Activated effector memory CD4-positive, alpha-beta T cell treated with anti-CD3 and anti-CD28 coated beads, Interleukin-2, amount 50 U/mL, for 16 hours (primary cell): Measurements from ENCODE around the gene OR52I2.

ENCODE experiments used
- DNase-seq: peaks from one replicate; pipeline ENCODE4 v3.0.0-alpha.2; 2020

The OR52I2 gene

GRCh38 chr11:4581443-4581842, at the start of gene OR52I2:
TSS of gene OR52I2 (plus strand) at chr11:4581743.
- no peak for DNase-seq

- DNase-seq = peak; percentile 74
Measured at GRCh38 chr11:4539603-4540219, 41.8 kb upstream of the OR52I2 start.

- no peak for DNase-seq
Measured at GRCh38 chr11:4541071-4541470, 40.5 kb upstream of the OR52I2 start.

- no peak for DNase-seq
Measured at GRCh38 chr11:4543561-4543960, 38.0 kb upstream of the OR52I2 start.

GRCh38 chr11:4544891-4545290, 36.7 kb upstream of the OR52I2 start, which contains the start of gene OR52M1:
TSS of gene OR52M1 (plus strand) at chr11:4545191. CDS start at chr11:4545191, 0 bp downstream.
- no peak for DNase-seq

GRCh38 chr11:4546878-4547277, 34.7 kb upstream of the OR52I2 start:
- no peak for DNase-seq

- no peak for DNase-seq
Measured at GRCh38 chr11:4547416-4547815, 34.1 kb upstream of the OR52I2 start.

GRCh38 chr11:4551346-4551979, 30.1 kb upstream of the OR52I2 start:
- no peak for DNase-seq

- DNase-seq = no peak
Measured at GRCh38 chr11:4559527-4560440, 21.8 kb upstream of the OR52I2 start.

- DNase-seq = no peak
Measured at GRCh38 chr11:4560467-4560866, 21.1 kb upstream of the OR52I2 start.

- DNase-seq = no peak
Measured at GRCh38 chr11:4565371-4565770, 16.2 kb upstream of the OR52I2 start.

- no peak for DNase-seq
Measured at GRCh38 chr11:4569075-4569474, 12.5 kb upstream of the OR52I2 start.

GRCh38 chr11:4576880-4577279, 4.7 kb upstream of the OR52I2 start:
- no peak for DNase-seq

GRCh38 chr11:4577761-4578160, 3.8 kb upstream of the OR52I2 start:
- DNase-seq = no peak

- DNase-seq = no peak
Measured at GRCh38 chr11:4578624-4579023, 2.9 kb upstream of the OR52I2 start.

- DNase-seq = no peak
Measured at GRCh38 chr11:4580124-4580523, 1.4 kb upstream of the OR52I2 start.

GRCh38 chr11:4589017-4589416, 7.5 kb downstream of the OR52I2 start:
- no peak for DNase-seq

GRCh38 chr11:4593739-4594138, 12.2 kb downstream of the OR52I2 start, which contains the start of gene OR52I1:
TSS of gene OR52I1 (plus strand) at chr11:4594039. CDS start at chr11:4594039, 0 bp downstream.
- no peak for DNase-seq

- no peak for DNase-seq
Measured at GRCh38 chr11:4605057-4605456, 23.5 kb downstream of the OR52I2 start.

- no peak for DNase-seq
Measured at GRCh38 chr11:4606231-4607015, 24.9 kb downstream of the OR52I2 start.

- no peak for DNase-seq
Measured at GRCh38 chr11:4607096-4607495, 25.6 kb downstream of the OR52I2 start.

GRCh38 chr11:4607781-4608666, 26.5 kb downstream of the OR52I2 start, which contains the start of gene TRIM68:
TSS of gene TRIM68 (minus strand) at chr11:4608231. CDS start at chr11:4605504, 2,727 bp downstream.
- DNase-seq = peak; percentile 98
